Stimulated activated naive CD8-positive, alpha-beta T cell treated with anti-CD3 and anti-CD28 coated beads, Interleukin-15, amount 100 ng/mL, for 72 hours (primary cell): ENCODE data around the gene ARHGEF12.

Experiments used
- ATAC-seq: fragments of 150-1000 bp; cut with Tn5 transposase; 2 replicates; pipeline ENCODE4 v1.10.0; 2021; ENCODE audit warnings: mild to moderate bottlenecking, moderate library complexity
- DNase-seq, 2 donors: peaks; one replicate each; pipeline ENCODE4 v3.0.0; 2021 to 2022
- H3K27ac Mint-ChIP-seq, 2 donors: one replicate each; pipeline ENCODE4 v1.8.0; 2022; ENCODE audit warnings: mild to moderate bottlenecking in 2 of 2, mixed read lengths in 2 of 2, moderate library complexity in 2 of 2
- H3K27me3 Mint-ChIP-seq: one replicate; pipeline ENCODE4 v1.8.0; 2022; ENCODE audit warnings: mixed read lengths
- H3K4me1 Mint-ChIP-seq: one replicate; pipeline ENCODE4 v1.8.0; 2022; ENCODE audit warnings: mild to moderate bottlenecking, mixed read lengths
- H3K4me3 Mint-ChIP-seq, 2 donors: one replicate each; pipeline ENCODE4 v1.8.0; 2022; ENCODE audit warnings: mild to moderate bottlenecking in 2 of 2, mixed read lengths in 2 of 2, moderate library complexity in 1 of 2
- H3K9me3 Mint-ChIP-seq, 2 donors: one replicate each; pipeline ENCODE4 v1.8.0; 2022; ENCODE audit warnings: mixed read lengths in 2 of 2

Gene ARHGEF12

DNA sequence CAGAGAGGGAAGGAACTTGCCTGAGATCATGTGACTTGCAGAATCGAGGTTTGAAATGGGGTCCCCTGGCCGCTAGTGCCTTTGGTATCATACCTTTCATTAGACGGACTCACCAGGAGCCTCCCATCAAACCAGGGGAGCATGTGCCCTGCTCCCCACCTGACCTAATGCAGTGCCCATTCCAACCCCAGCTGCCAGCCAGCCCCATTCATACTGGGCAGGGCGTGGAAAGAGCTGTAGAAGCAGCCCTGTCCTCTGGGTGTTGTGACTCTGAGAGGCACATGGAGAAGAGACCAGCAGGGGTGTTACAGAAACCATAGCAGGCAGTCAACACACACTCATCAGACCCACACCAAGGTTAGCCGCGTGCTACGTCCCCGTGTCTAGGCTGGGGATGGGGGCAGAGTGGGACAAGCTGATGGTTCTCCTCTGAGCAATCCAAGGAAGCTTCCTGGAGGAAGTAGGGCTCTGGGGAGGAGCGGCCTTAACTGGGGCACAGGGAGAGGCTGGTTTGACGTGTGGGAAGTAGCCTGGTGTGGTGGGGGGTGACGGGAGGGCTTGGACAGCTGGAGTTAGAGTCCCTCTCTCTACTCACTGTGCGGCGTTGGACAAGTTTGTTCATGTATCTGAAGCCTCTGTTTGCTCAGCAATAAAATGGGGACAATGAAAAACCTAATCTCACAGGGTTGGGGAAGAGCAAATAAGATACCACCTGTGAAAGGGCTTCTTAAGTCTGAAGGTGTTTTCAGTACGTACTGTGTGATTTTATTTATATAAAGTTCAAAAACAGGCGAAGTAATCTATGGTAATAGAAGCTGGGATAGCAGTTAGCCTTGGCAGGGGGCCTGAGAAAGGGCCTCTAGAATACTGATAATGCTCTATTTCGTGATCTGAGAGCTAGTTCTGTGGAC, 189.3 kb downstream of the ARHGEF12 start:
- Mint-ChIP-seq H3K9me3 (no peaks in the 10 kb centered on the region), H3K4me1 (no peaks in the 10 kb centered on the region), H3K27me3 (peaks cover 66% of the 10 kb centered on the region), H3K27ac (no peak overlapping the region), H3K4me3 (no peak overlapping the region)
- no peak for DNase-seq
- ATAC-seq: peak; percentile 20

GRCh38 chr11:120526241-120526640, 190.0 kb downstream of the ARHGEF12 start:
- Mint-ChIP-seq H3K27me3 (peaks cover 73% of the 10 kb centered on the region), H3K4me3 (no peak overlapping the region), H3K27ac (no peak overlapping the region), H3K9me3 (no peaks in the 10 kb centered on the region), H3K4me1 (no peaks in the 10 kb centered on the region)
- ATAC-seq: no peak
- DNase-seq: no peak

DNA sequence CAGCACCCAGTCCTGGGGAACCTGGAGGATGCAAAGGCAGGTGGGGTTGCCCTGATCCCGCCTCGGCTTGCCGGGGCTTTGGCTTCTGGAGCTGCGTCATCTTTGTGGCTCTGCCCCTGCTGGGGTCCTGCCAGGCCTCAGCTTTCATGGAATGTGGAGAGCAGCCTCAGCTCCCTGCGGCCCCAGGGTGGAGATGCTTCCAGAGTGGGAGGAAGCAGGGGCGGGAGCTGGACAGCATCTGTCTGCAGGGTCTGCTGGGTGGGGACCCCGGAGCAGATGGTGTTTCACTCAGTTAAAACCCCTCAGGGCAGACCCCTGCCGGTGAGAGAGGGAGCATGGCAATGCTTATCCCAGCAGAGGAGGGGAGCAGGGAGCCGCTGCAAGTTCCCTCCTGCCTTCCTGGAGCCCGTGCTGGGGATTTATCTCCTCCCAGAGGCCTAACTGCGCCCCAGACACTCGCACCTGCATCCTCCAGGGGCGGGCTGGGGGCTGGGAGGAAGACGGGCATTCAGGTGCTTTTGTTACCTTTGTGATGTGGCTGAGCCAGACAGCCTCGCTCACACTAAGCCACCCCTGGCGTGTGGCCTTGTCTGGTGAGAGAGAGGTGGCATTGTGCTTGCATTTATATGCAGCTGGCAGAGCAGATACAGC, 191.0 kb downstream of the ARHGEF12 start:
- Mint-ChIP-seq H3K27me3 (peaks cover 66% of the 10 kb centered on the region), H3K9me3 (no peaks in the 10 kb centered on the region), H3K4me3 (no peak overlapping the region), H3K27ac (no peak overlapping the region), H3K4me1 (no peaks in the 10 kb centered on the region)
- ATAC-seq (no peak), DNase-seq (no peak)

DNA sequence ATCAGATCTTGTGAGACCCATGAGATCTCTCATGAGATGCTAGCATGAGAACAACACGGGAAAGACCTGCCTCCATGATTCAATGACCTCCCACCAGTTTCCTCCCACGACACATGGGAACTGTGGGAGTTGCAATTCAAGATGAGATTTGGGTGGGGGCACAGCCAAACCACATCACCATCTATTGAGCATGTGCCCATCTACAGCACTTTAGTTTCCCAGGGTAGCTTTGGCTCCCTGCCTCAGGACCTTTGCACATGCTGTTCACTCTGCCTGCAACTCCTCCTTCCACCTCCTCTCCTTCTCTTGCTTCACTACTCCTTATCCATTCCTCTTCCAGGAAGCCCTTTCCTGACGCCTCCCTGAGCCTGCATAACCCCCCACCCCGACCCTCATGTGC, 192.5 kb downstream of the ARHGEF12 start:
- DNase-seq (no peak), ATAC-seq (no peak)
- Mint-ChIP-seq H3K9me3 (no peaks in the 10 kb centered on the region), H3K4me1 (no peaks in the 10 kb centered on the region), H3K27me3 (peaks cover 64% of the 10 kb centered on the region), H3K4me3 (no peak overlapping the region), H3K27ac (no peak overlapping the region)

- DNase-seq (no peak), ATAC-seq (no peak)
- Mint-ChIP-seq H3K4me1 (no peaks in the 10 kb centered on the region), H3K27me3 (peaks cover 64% of the 10 kb centered on the region), H3K4me3 (no peak overlapping the region), H3K9me3 (no peaks in the 10 kb centered on the region), H3K27ac (no peak overlapping the region)
Measured at GRCh38 chr11:120529214-120529613, 193.0 kb downstream of the ARHGEF12 start.

GRCh38 chr11:120529911-120530310, 193.7 kb downstream of the ARHGEF12 start:
- peaks cover 64% of the 10 kb centered on the region for H3K27me3 Mint-ChIP-seq
- no peaks in the 10 kb centered on the region for H3K9me3 Mint-ChIP-seq
- H3K27ac Mint-ChIP-seq: peak overlapping the region in 1 of 2 donors; percentile 59

DNA sequence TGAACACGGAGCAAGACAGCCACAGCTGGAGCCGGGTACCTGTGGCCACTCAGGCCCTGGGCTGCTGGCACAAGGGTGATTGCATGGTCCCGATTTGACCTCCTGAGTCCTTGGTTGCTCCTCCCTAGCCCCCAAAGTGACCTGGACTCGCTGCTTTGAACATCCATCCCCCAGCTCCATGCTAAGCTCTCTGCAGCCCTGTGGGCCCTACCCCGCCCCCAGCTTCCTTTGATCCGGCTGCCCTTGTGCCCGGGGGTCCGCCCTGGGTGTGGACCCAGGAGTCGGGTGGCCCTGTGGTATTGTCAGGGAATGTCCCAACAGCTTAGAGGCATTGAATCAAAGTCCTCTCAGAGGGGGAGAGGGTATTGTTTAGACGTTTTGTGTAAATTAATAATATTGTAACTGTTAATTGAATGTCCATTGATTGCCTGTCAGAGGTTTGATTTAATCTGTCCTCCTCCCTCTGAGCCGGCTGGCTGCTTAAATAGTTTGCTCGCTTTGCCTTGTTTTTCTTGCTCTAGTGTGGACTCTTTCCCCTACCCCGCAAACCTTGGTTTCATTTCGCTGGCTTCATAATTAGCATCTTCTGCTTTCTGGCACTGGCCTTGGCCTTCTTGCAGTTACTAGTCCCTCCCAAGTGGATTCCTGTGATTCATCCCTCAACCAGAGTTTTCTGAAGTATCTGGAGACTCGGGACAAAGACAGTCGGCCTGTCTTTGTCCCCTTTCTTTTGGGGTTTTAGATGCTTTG, 196.0 kb downstream of the ARHGEF12 start:
- no peaks in the 10 kb centered on the region for H3K9me3 Mint-ChIP-seq
- DNase-seq (no peak), ATAC-seq (no peak)
- H3K27me3 Mint-ChIP-seq: peaks cover 55% of the 10 kb centered on the region
- H3K4me3 Mint-ChIP-seq: no peak overlapping the region
- no peaks in the 10 kb centered on the region for H3K4me1 Mint-ChIP-seq
- no peak overlapping the region for H3K27ac Mint-ChIP-seq

More at GRCh38 chr11:120529911-120530310, 193.7 kb downstream of the ARHGEF12 start:
- DNase-seq: no peak
- Mint-ChIP-seq H3K4me1 (no peaks in the 10 kb centered on the region), H3K4me3 (no peak overlapping the region)
- no peak for ATAC-seq

DNA sequence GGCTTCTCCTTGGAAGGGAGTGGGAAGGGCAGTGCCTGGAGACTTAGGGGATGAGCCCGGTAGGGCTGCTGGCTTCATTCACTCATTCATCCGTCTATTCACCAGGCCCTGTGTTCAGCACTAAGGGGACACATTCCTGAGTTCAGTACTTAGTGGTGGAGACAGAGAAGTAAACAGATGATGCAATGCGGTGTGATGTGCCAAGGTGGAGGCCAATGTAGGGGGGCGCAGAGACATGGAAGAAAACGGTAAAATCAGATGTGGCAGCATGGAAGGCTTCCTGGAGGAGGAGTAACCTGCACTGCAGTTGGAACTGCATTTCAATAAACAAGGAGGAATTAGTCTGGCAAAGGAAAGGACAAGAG, 196.6 kb downstream of the ARHGEF12 start:
- ATAC-seq: no peak
- peaks cover 55% of the 10 kb centered on the region for H3K27me3 Mint-ChIP-seq
- no peaks in the 10 kb centered on the region for H3K4me1 Mint-ChIP-seq
- DNase-seq: no peak
- H3K27ac Mint-ChIP-seq: peak overlapping the region in 1 of 2 donors; percentile 92
- no peaks in the 10 kb centered on the region for H3K9me3 Mint-ChIP-seq
- no peak overlapping the region for H3K4me3 Mint-ChIP-seq

DNA sequence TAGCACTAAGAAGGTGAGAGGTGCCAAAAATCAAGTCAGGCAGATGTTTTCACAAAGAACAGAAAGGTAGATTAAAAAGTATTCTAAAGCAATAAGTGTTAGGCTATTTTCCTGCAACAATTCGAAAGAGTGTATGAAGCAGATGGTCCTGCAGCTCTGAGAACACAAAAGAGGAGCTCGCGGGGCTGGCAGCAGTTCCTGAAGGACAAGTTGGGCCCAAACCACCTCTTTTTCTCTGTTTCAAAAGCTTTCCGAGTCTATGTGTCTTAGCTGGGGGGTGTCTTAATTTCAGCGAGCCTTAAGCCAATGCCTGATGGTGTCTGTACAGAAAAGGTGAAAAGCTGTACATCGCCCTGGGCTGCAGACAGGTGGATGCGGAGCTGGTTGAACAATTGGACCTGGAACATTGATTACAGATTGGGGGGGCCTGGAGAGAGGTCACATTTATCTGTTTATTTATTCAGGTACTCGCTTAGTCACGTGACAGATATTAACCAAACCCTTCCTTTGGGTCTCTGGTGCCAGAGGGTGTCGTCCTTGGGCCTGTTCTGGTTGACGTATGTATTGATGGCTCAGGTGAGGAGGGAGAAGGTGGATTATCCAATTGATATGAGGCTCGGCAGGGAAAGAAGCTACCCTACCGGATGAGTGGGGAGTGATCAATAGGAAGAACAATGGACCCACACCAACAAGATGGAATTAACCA, 200.0 kb downstream of the ARHGEF12 start:
- no peak overlapping the region for H3K4me3 Mint-ChIP-seq
- peaks cover 37% of the 10 kb centered on the region for H3K27me3 Mint-ChIP-seq
- no peak overlapping the region for H3K27ac Mint-ChIP-seq

GRCh38 chr11:120536797-120537169, 200.6 kb downstream of the ARHGEF12 start:
- DNase-seq (no peak), ATAC-seq (no peak)
- Mint-ChIP-seq H3K27ac (no peak overlapping the region), H3K4me3 (no peak overlapping the region), H3K4me1 (no peaks in the 10 kb centered on the region), H3K27me3 (peaks cover 35% of the 10 kb centered on the region), H3K9me3 (no peaks in the 10 kb centered on the region)

More for the DNA sequence above, 200.0 kb downstream of the ARHGEF12 start:
- DNase-seq (no peak), ATAC-seq (no peak)
- no peaks in the 10 kb centered on the region for H3K9me3 Mint-ChIP-seq
- H3K4me1 Mint-ChIP-seq: no peaks in the 10 kb centered on the region

DNA sequence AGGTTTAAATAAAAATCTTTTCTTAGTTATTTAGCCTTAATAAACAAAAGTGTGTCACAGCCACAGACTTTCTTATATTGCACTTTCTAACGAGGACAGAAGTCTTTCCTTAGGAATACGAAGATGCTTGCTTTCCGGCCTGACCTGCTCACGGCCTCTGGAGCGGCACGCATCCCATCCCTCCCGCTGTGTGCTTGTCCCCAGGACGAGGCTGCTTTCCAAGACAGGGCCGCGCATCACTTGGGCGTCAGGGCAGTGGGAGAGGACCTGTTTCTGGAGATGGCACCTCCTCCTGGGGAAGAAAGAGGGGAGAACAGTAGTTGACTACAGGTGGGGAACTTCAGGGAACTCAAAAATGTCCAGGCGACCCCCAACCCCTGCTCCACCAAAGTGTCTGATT, 201.8 kb downstream of the ARHGEF12 start:
- Mint-ChIP-seq H3K27ac (no peak overlapping the region), H3K4me1 (no peaks in the 10 kb centered on the region), H3K27me3 (peaks cover 26% of the 10 kb centered on the region), H3K4me3 (no peak overlapping the region), H3K9me3 (no peaks in the 10 kb centered on the region)
- DNase-seq (no peak), ATAC-seq (no peak)

GRCh38 chr11:120538707-120539106, 202.5 kb downstream of the ARHGEF12 start:
- H3K4me1 Mint-ChIP-seq: no peaks in the 10 kb centered on the region
- H3K27ac Mint-ChIP-seq: no peak overlapping the region
- ATAC-seq (no peak), DNase-seq (no peak)
- H3K4me3 Mint-ChIP-seq: no peak overlapping the region
- no peaks in the 10 kb centered on the region for H3K9me3 Mint-ChIP-seq
- peaks cover 22% of the 10 kb centered on the region for H3K27me3 Mint-ChIP-seq
